Measurements from ENCODE around the gene RBMS3.

RBMS3 gene

GRCh38 chr3:29493109-29493508 is 212.2 kb downstream of the RBMS3 start:
- Mint-ChIP-seq H3K27me3 (ENCODE audit: low read depth) (no peaks in the 10 kb centered on the region), H3K36me3 (ENCODE audit: low read depth) (peaks cover 16% of the 10 kb centered on the region), H3K4me3 (no peak overlapping the region), H3K9me3 (no peaks in the 10 kb centered on the region), H3K4me1 (peaks cover 7% of the 10 kb centered on the region), H3K27ac (no peak overlapping the region)
- no peak for TF ChIP-seq CTCF (IDR thresholded peaks at IDR 0.05; ENCODE audit: unreplicated experiment in 3 of 3)

- H3K27me3 Mint-ChIP-seq (ENCODE audit: low read depth) = no peaks in the 10 kb centered on the region
- H3K9me3 Mint-ChIP-seq = no peaks in the 10 kb centered on the region
- H3K36me3 Mint-ChIP-seq (ENCODE audit: low read depth) = peaks cover 8% of the 10 kb centered on the region
- no peak overlapping the region for H3K4me3 Mint-ChIP-seq
- TF ChIP-seq CTCF (IDR thresholded peaks at IDR 0.05; ENCODE audit: unreplicated experiment in 3 of 3) = no peak
- peaks cover 7% of the 10 kb centered on the region for H3K4me1 Mint-ChIP-seq
- peak overlapping the region; percentile 29 to 67 (median 61) for H3K27ac Mint-ChIP-seq
These were observed 213.6 kb downstream of the RBMS3 start for GRCh38 chr3:29494305-29495036.

GRCh38 chr3:29497282-29497681 is 216.4 kb downstream of the RBMS3 start:
- Mint-ChIP-seq H3K4me1 (peaks cover 7% of the 10 kb centered on the region), H3K27ac (no peak overlapping the region), H3K36me3 (ENCODE audit: low read depth) (peaks cover 7% of the 10 kb centered on the region), H3K4me3 (no peak overlapping the region), H3K9me3 (peaks cover 3% of the 10 kb centered on the region), H3K27me3 (ENCODE audit: low read depth) (no peaks in the 10 kb centered on the region)
- no peak for TF ChIP-seq CTCF (IDR thresholded peaks at IDR 0.05; ENCODE audit: unreplicated experiment in 3 of 3)

GRCh38 chr3:29502771-29503170 is 221.9 kb downstream of the RBMS3 start:
- H3K27me3 Mint-ChIP-seq (ENCODE audit: low read depth) = no peaks in the 10 kb centered on the region
- H3K36me3 Mint-ChIP-seq (ENCODE audit: low read depth) = peaks cover 16% of the 10 kb centered on the region
- no peak overlapping the region for H3K27ac Mint-ChIP-seq
- no peak overlapping the region for H3K4me3 Mint-ChIP-seq
- no peak for TF ChIP-seq CTCF (IDR thresholded peaks at IDR 0.05; ENCODE audit: unreplicated experiment in 3 of 3)
- no peaks in the 10 kb centered on the region for H3K4me1 Mint-ChIP-seq
- H3K9me3 Mint-ChIP-seq = peaks cover 22% of the 10 kb centered on the region

- Mint-ChIP-seq H3K27me3 (ENCODE audit: low read depth) (no peaks in the 10 kb centered on the region), H3K27ac (no peak overlapping the region), H3K4me1 (no peaks in the 10 kb centered on the region), H3K36me3 (ENCODE audit: low read depth) (peaks cover 16% of the 10 kb centered on the region), H3K4me3 (no peak overlapping the region), H3K9me3 (peaks cover 22% of the 10 kb centered on the region)
- no peak for TF ChIP-seq CTCF (IDR thresholded peaks at IDR 0.05; ENCODE audit: unreplicated experiment in 3 of 3)
These were observed 222.4 kb downstream of the RBMS3 start for GRCh38 chr3:29503314-29503713.

- Mint-ChIP-seq H3K36me3 (ENCODE audit: low read depth) (peaks cover 16% of the 10 kb centered on the region), H3K27ac (no peak overlapping the region), H3K4me1 (no peaks in the 10 kb centered on the region), H3K4me3 (no peak overlapping the region), H3K27me3 (ENCODE audit: low read depth) (no peaks in the 10 kb centered on the region), H3K9me3 (peaks cover 26% of the 10 kb centered on the region)
- no peak for TF ChIP-seq CTCF (IDR thresholded peaks at IDR 0.05; ENCODE audit: unreplicated experiment in 3 of 3)
These were observed 223.1 kb downstream of the RBMS3 start for GRCh38 chr3:29503958-29504357.
